Uterus (tissue), 2 donors: ENCODE results near the gene SERHL2.

ENCODE experiments used
- CTCF ChIP-seq, 4 experiments: fragments of 200-600 bp in 2 of 4; fragments of 450-650 bp in 2 of 4; sonication (generic) in 2 of 4; IDR thresholded peaks; one replicate each; pipeline ENCODE4 v1.5.1; 2016 to 2019; ENCODE audit warnings: antibody characterized with exemption in 4 of 4, mild to moderate bottlenecking in 2 of 4, moderate library complexity in 1 of 4
- POLR2A ChIP-seq, 2 donors: fragments of 450-650 bp; IDR thresholded peaks; one replicate each; pipeline ENCODE4 v1.6.1; 2016; ENCODE audit warnings: antibody characterized with exemption in 2 of 2, mild to moderate bottlenecking in 1 of 2, moderate library complexity in 1 of 2

GRCh38 chr22:42608823-42609361, 55.1 kb downstream of the SERHL2 start:
- TF ChIP-seq CTCF (IDR thresholded peaks at IDR 0.05) (no peak), POLR2A (IDR thresholded peaks at IDR 0.05) (no peak)
